MCF 10A (cell line): Measurements from ENCODE around the gene LCP2. TPM values are rescaled to one million over a fixed set of nuclear protein-coding genes. Genes with fewer than 3 reads are reported as not detected.

Experiments used
- BruUV-seq: library from RNA; stranded (reverse); fragments of 400-500 nt; replicated peaks from 2 replicates; lab custom pipeline; 2021; lab: Mats Ljungman, UMichigan
- CTCF ChIA-PET: fragments of 300-600 bp; sonication (Branson Sonifier 250); formaldehyde crosslinking; extraction: SDS; loops from one replicate; lab custom pipeline; 2021; ENCODE audit warnings: antibody characterized with exemption, inconsistent platforms; lab: Yijun Ruan, JAX
- POLR2A ChIA-PET: fragments of 300-600, 350-650 bp; sonication (Branson Sonifier 250); formaldehyde crosslinking; extraction: SDS; loops from one replicate; lab custom pipeline; 2020; ENCODE audit warnings: antibody characterized with exemption, inconsistent platforms; lab: Yijun Ruan, JAX
- DNase-seq: peaks from one replicate; pipeline ENCODE4 v3.0.0-alpha.2; 2018; ENCODE audit not compliant: unreplicated experiment
- H3K27ac Mint-ChIP-seq: one replicate; pipeline ENCODE4 v1.8.0; 2022; ENCODE audit warnings: mild to moderate bottlenecking, low read depth, mixed read lengths; ENCODE audit not compliant: unreplicated experiment
- H3K27me3 Mint-ChIP-seq: one replicate; pipeline ENCODE4 v1.8.0; 2022; ENCODE audit warnings: mixed read lengths; ENCODE audit not compliant: insufficient read depth, unreplicated experiment
- H3K36me3 Mint-ChIP-seq: one replicate; pipeline ENCODE4 v1.8.0; 2022; ENCODE audit warnings: mild to moderate bottlenecking, moderate library complexity, mixed read lengths; ENCODE audit not compliant: insufficient read depth, unreplicated experiment
- H3K4me1 Mint-ChIP-seq: one replicate; pipeline ENCODE4 v1.8.0; 2022; ENCODE audit warnings: mixed read lengths; ENCODE audit not compliant: insufficient read depth, unreplicated experiment
- H3K4me3 Mint-ChIP-seq: one replicate; pipeline ENCODE4 v1.8.0; 2022; ENCODE audit warnings: mild to moderate bottlenecking, moderate library complexity, mixed read lengths; ENCODE audit not compliant: unreplicated experiment
- H3K9me3 Mint-ChIP-seq: one replicate; pipeline ENCODE4 v1.8.0; 2022; ENCODE audit warnings: mixed read lengths; ENCODE audit not compliant: unreplicated experiment
- CTCF ChIP-seq: fragments of 200-600 bp; IDR thresholded peaks from one replicate; pipeline ENCODE4 v1.8.0; 2022; ENCODE audit warnings: antibody characterized with exemption, mild to moderate bottlenecking; ENCODE audit not compliant: unreplicated experiment
- intact Hi-C: fragments of 100-400 bp; cut with micrococcal nuclease; formaldehyde crosslinking; loops from 2 replicates; pipeline ENCODE4 v1.14.1; 2022
- total RNA-seq: library from RNA; stranded (reverse); gene quantifications from 2 replicates; pipeline ENCODE4 v1.2.3, GENCODE V29; 2022

Gene LCP2
- total RNA-seq, 1 experiment from 2014 or later, result not detected

- no peaks in the 10 kb centered on the region for H3K9me3 Mint-ChIP-seq
- no peak for TF ChIP-seq CTCF
- H3K36me3 Mint-ChIP-seq, result no peaks in the 10 kb centered on the region
- no peak for DNase-seq
- H3K4me1 Mint-ChIP-seq, result peaks cover 16% of the 10 kb centered on the region
- no peaks in the 10 kb centered on the region for H3K27me3 Mint-ChIP-seq
- POLR2A ChIA-PET, result no interaction called here
- intact Hi-C loops, result no loop called here
- no TSS peak for BruUV-seq
- CTCF ChIA-PET, result interaction anchor here (0.5 to 1.8 kb wide), 7 partner anchors 10 to 408 kb away, joined by 3 to 7 read pairs (median 3); partner anchors contain the start of gene INSYN2B
- no peak overlapping the region for H3K4me3 Mint-ChIP-seq
- H3K27ac Mint-ChIP-seq, result no peak overlapping the region
Observed at GRCh38 chr5:170313344-170313743, 15.8 kb upstream of the LCP2 start.

GRCh38 chr5:170312666-170313065 lies 15.1 kb upstream of the LCP2 start:
- H3K4me3 Mint-ChIP-seq, result no peak overlapping the region
- no peaks in the 10 kb centered on the region for H3K36me3 Mint-ChIP-seq
- H3K4me1 Mint-ChIP-seq, result peaks cover 18% of the 10 kb centered on the region
- peak; percentile 69 for DNase-seq
- no peaks in the 10 kb centered on the region for H3K9me3 Mint-ChIP-seq
- no peak overlapping the region for H3K27ac Mint-ChIP-seq
- ChIA-PET CTCF (no interaction called here), POLR2A (no interaction called here)
- no TSS peak for BruUV-seq
- TF ChIP-seq CTCF, result no peak
- no peaks in the 10 kb centered on the region for H3K27me3 Mint-ChIP-seq
- intact Hi-C loops, result no loop called here

GRCh38 chr5:170312301-170312595 lies 14.7 kb upstream of the LCP2 start:
- Mint-ChIP-seq H3K36me3 (no peaks in the 10 kb centered on the region), H3K27ac (no peak overlapping the region), H3K9me3 (no peaks in the 10 kb centered on the region), H3K4me3 (no peak overlapping the region), H3K4me1 (peaks cover 22% of the 10 kb centered on the region), H3K27me3 (no peaks in the 10 kb centered on the region)
- POLR2A ChIA-PET, result no interaction called here
- intact Hi-C loops, result no loop called here
- CTCF ChIA-PET, result interaction anchor here (1.8 kb wide), 1 partner anchor 109 kb away, joined by 4 read pairs; no protein-coding TSS in a partner anchor
- BruUV-seq, result no TSS peak
- no peak for TF ChIP-seq CTCF
- no peak for DNase-seq

GRCh38 chr5:170311511-170312300 lies 14.1 kb upstream of the LCP2 start:
- CTCF ChIA-PET, result interaction anchor here (0.6 to 1.8 kb wide), 4 partner anchors 8 to 110 kb away, joined by 3 to 5 read pairs (median 4); no protein-coding TSS in a partner anchor
- Mint-ChIP-seq H3K27me3 (no peaks in the 10 kb centered on the region), H3K9me3 (no peaks in the 10 kb centered on the region), H3K4me1 (peaks cover 25% of the 10 kb centered on the region), H3K4me3 (no peak overlapping the region), H3K36me3 (no peaks in the 10 kb centered on the region), H3K27ac (no peak overlapping the region)
- DNase-seq, result peak; percentile 33
- POLR2A ChIA-PET, result no interaction called here
- intact Hi-C loops, result no loop called here
- no TSS peak for BruUV-seq
- no peak for TF ChIP-seq CTCF
